Spleen (tissue), 11 donors: ENCODE measurements around the gene TMEM200C. TPM values are rescaled to one million over a fixed set of nuclear protein-coding genes. Genes with fewer than 3 reads are reported as not detected.

Source experiments
- DNase-seq: peaks from one replicate; pipeline ENCODE4 v3.0.0-alpha.2; 2020
- H3K27ac ChIP-seq, 8 donors: fragments of 200-600 bp; sonication (generic) in 7 of 8; 1 replicate in 4 of 8; 2 replicates in 4 of 8; pipeline versions ENCODE4 v1.5.0 to v1.8.0; 2016 to 2021; ENCODE audit warnings: inconsistent platforms in 4 of 8, mild to moderate bottlenecking in 4 of 8, moderate library complexity in 1 of 8
- H3K27me3 ChIP-seq, 7 donors: fragments of 200-600 bp; sonication (generic) in 6 of 7; replicated peaks in 1 of 7; 1 replicate in 4 of 7; 2 replicates in 3 of 7; pipeline versions ENCODE4 v1.5.0 to v1.8.0; 2016 to 2021; ENCODE audit warnings: inconsistent platforms in 3 of 7, mild to moderate bottlenecking in 1 of 7
- H3K36me3 ChIP-seq, 6 donors: fragments of 200-600 bp; sonication (generic) in 5 of 6; 1 replicate in 4 of 6; 2 replicates in 2 of 6; pipeline versions ENCODE4 v1.5.0 to v1.8.0; 2016 to 2021; ENCODE audit warnings: inconsistent platforms in 2 of 6
- H3K4me1 ChIP-seq, 6 donors: fragments of 200-600 bp; sonication (generic) in 5 of 6; 1 replicate in 3 of 6; 2 replicates in 3 of 6; pipeline versions ENCODE4 v1.5.0 to v1.8.0; 2016 to 2021; ENCODE audit warnings: inconsistent platforms in 3 of 6
- H3K4me3 ChIP-seq, 8 donors: fragments of 200-600 bp; sonication (generic) in 7 of 8; 1 replicate in 4 of 8; 2 replicates in 4 of 8; pipeline versions ENCODE4 v1.5.0 to v1.8.0; 2016 to 2021; ENCODE audit warnings: inconsistent platforms in 4 of 8, mild to moderate bottlenecking in 4 of 8, moderate library complexity in 2 of 8
- H3K9me3 ChIP-seq, 8 donors: fragments of 200-600 bp; sonication (generic) in 7 of 8; 1 replicate in 4 of 8; 2 replicates in 4 of 8; pipeline versions ENCODE4 v1.5.0 to v1.8.0; 2016 to 2021; ENCODE audit warnings: inconsistent platforms in 4 of 8
- CTCF ChIP-seq, 11 experiments: fragments of 200-600 bp in 7 of 11; fragments of 450-650 bp in 4 of 11; sonication (generic) in 4 of 11; IDR thresholded peaks in 8 of 11; conservative IDR thresholded peaks in 3 of 11; 1 replicate in 7 of 11; 2 replicates in 4 of 11; pipeline versions ENCODE4 v1.4.0 to v1.8.0; 2016 to 2021; ENCODE audit warnings: antibody characterized with exemption in 11 of 11, inconsistent platforms in 4 of 11, mild to moderate bottlenecking in 1 of 11
- POLR2A ChIP-seq, 3 donors: fragments of 450-650 bp; IDR thresholded peaks; one replicate each; pipeline ENCODE4 v1.5.1; 2017; ENCODE audit warnings: antibody characterized with exemption in 3 of 3, mild to moderate bottlenecking in 1 of 3
- POLR2AphosphoS5 ChIP-seq, 3 donors: sonication (generic); formaldehyde crosslinking; IDR thresholded peaks; one replicate each; pipeline ENCODE4 v1.5.1; 2017; ENCODE audit warnings: antibody characterized with exemption in 3 of 3
- WGBS, 5 donors: extraction: QIAGEN DNeasy Blood & Tissue Kit in 3 of 5; methylation state at CpG; one replicate each; pipeline versions ENCODE4 v1.1.5 to v1.1.7; 2013 to 2018; 5-methylcytosine and 5-hydroxymethylcytosine counted together
- intact Hi-C: fragments of 100-400 bp; cut with DNase I; formaldehyde crosslinking; loops from one replicate; pipeline ENCODE4 v1.15.0; 2023; ENCODE audit warnings: low total_unique reads
- polyA plus RNA-seq, 3 donors: library from polyadenylated mRNA; stranded (reverse); fragments of 200-250 nt; gene quantifications; one replicate each; pipeline ENCODE4 v1.2.1, GENCODE V29; 2013
- total RNA-seq, 7 donors: library from RNA; depleted of rRNA in 3 of 7; stranded (reverse); fragments of >200 nt in 3 of 7; fragmentation: NEBNext Ultra II Directional in 4 of 7; extraction: Animal tissue kit (Norgen Biotek cat#: 25700) in 4 of 7; gene quantifications; one replicate each; pipeline versions ENCODE4 v1.1.0 to v1.2.1, GENCODE V29; 2016 to 2021
- donor health status: healthy with polysubstance abuse.
- donor health status: DM: no; HTN: no; CAD: no; lungs with moderate emphysema.
- donor health status: DM: no; HTN: no; CAD: no.
- donor health status: Bipolar disorder and iron deficiency.
- donor health status: healthy.
- donor health status: DM: no; HTN: no; CAD: no.
- donor health status: DM: yes; HTN: yes; CAD: no.

TMEM200C gene
- total and polyA plus RNA-seq, 10 donors, result 0.09 to 2.5 (median 0.93) TPM

DNA sequence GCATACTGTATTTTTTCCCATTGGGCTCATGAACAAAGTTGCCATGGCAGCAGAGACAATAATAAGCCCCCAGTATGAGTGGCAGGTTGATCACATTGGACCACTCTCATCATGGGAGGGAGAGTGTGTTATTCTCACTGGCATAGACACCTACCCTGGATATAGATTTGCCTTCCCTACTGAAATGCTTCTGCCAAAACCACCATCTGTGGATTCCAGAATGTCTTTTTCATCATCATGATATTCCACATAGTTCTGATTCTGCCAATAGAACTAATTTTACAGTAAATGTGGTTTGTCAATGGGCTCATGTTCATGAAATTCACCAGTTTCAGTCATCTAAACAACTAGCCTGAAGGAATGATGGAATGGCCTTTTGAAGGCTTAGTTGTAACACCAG, 18.4 kb downstream of the TMEM200C start:
- intact Hi-C loops, result loop anchor here (5.0 kb wide), 1 partner anchor 605 kb away; no protein-coding TSS in a partner anchor
- no peak overlapping the region for H3K4me3 ChIP-seq
- no peak for TF ChIP-seq POLR2AphosphoS5 (IDR thresholded peaks at IDR 0.05)
- no peak for TF ChIP-seq POLR2A (IDR thresholded peaks at IDR 0.05)
- no peak for TF ChIP-seq CTCF (IDR thresholded peaks at IDR 0.05 in 8 of 11, conservative IDR thresholded peaks at IDR 0.05 in 3 of 11)
- H3K4me1 ChIP-seq, result no peaks in the 10 kb centered on the region
- H3K27me3 ChIP-seq, result peaks cover 0 to 17% (median 0%) of the 10 kb centered on the region in 7 donors
- H3K27ac ChIP-seq, result no peak overlapping the region
- no peaks in the 10 kb centered on the region for H3K9me3 ChIP-seq
- no peak for DNase-seq
- no peaks in the 10 kb centered on the region for H3K36me3 ChIP-seq

DNA sequence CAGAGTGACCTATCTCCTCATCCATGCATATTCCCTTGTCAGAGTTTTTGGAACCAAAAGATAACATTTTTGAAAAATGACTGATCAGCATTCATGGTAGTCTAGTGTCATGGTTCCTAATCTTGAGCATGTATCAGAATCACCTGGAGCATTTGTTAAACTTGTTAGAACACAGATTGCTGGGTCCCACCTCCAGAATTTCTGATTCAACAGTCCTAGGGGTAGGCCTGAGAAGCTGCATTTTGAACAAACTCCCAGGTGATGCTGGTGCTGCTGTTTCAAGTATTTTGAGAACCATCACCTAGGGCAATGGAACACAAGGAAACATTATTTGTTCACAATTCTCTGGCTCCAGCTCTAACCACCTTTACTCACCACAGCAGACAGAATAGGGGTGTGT, 21.0 kb downstream of the TMEM200C start:
- no peak for DNase-seq
- Histone ChIP-seq H3K4me1 (no peaks in the 10 kb centered on the region), H3K27me3 (peaks cover 0 to 17% (median 0%) of the 10 kb centered on the region in 7 donors), H3K4me3 (no peak overlapping the region), H3K9me3 (no peaks in the 10 kb centered on the region), H3K27ac (no peak overlapping the region), H3K36me3 (no peaks in the 10 kb centered on the region)
- TF ChIP-seq POLR2A (IDR thresholded peaks at IDR 0.05), result no peak
- no peak for TF ChIP-seq POLR2AphosphoS5 (IDR thresholded peaks at IDR 0.05)
- no peak for TF ChIP-seq CTCF (IDR thresholded peaks at IDR 0.05 in 8 of 11, conservative IDR thresholded peaks at IDR 0.05 in 3 of 11)
- intact Hi-C loops, result no loop called here

DNA sequence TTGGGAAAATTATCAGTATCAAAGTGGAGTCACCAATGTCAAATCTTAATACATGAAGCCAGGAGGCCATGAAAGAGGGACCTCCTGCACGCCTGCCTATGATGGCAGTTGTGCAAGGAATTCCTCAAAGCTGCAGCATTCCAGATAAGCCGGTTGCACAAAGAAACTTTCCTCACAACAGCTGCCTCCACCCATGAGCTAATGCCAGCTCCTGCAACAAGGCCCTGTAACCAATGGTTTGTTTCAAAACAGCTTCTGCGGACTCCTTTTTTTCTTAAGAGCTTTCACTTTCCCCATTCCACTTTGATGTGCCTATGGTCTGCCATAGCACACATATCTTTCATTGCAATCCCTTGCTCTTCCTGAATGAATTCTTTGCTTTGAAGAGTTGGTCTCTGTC, 22.4 kb downstream of the TMEM200C start:
- H3K27ac ChIP-seq, result no peak overlapping the region
- intact Hi-C loops, result no loop called here
- WGBS, 5 donors, result 54 to 79% (median 62%) methylated on average over 3 of the region's 3 CpGs
- H3K4me1 ChIP-seq, result no peaks in the 10 kb centered on the region
- no peaks in the 10 kb centered on the region for H3K36me3 ChIP-seq
- peaks cover 0 to 3% (median 0%) of the 10 kb centered on the region in 7 donors for H3K27me3 ChIP-seq
- no peak for TF ChIP-seq POLR2AphosphoS5 (IDR thresholded peaks at IDR 0.05)
- TF ChIP-seq CTCF (IDR thresholded peaks at IDR 0.05 in 8 of 11, conservative IDR thresholded peaks at IDR 0.05 in 3 of 11), result no peak
- TF ChIP-seq POLR2A (IDR thresholded peaks at IDR 0.05), result no peak
- no peak overlapping the region for H3K4me3 ChIP-seq
- H3K9me3 ChIP-seq, result no peaks in the 10 kb centered on the region
- no peak for DNase-seq

DNA sequence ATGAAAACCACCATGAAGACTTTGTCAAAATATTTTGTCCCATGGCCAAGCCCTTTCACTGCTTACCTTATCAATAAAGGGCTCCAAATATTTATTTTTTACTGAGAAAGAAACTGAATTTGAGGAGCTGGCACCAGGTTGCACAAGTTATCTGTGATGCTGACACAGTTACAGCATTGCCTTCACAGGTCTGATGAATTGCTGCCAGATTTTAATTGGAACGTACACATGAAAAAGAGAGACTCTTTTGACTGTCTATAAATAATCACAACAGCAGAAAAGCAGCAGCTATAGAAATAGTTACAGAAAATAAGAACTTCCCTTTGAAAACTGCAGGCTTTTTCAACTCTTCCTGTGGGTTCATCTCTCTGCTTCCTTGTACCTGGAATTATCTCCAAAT, 23.9 kb downstream of the TMEM200C start:
- Histone ChIP-seq H3K9me3 (no peaks in the 10 kb centered on the region), H3K4me3 (no peak overlapping the region), H3K36me3 (no peaks in the 10 kb centered on the region), H3K4me1 (no peaks in the 10 kb centered on the region), H3K27me3 (no peaks in the 10 kb centered on the region), H3K27ac (no peak overlapping the region)
- 52 to 73% (median 65%) methylated on average over 1 of the region's 1 CpG for WGBS, 5 donors
- intact Hi-C loops, result no loop called here
- TF ChIP-seq POLR2AphosphoS5 (IDR thresholded peaks at IDR 0.05) (no peak), POLR2A (IDR thresholded peaks at IDR 0.05) (no peak), CTCF (IDR thresholded peaks at IDR 0.05 in 8 of 11, conservative IDR thresholded peaks at IDR 0.05 in 3 of 11) (no peak)
- no peak for DNase-seq
